GM06990 (cell line): Measurements from ENCODE around the gene MAGEB2.

Source experiments
- DNase-seq: peaks from one replicate; pipeline ENCODE4 v3.0.0-alpha.2; 2011; ENCODE audit not compliant: insufficient read length; ENCODE audit errors: extremely low read depth
- H3K27me3 ChIP-seq: replicated peaks from 2 replicates; pipeline ENCODE4 v1.6.0; 2011; ENCODE audit warnings: low read length; ENCODE audit not compliant: control insufficient read depth, insufficient read depth
- H3K36me3 ChIP-seq: 2 replicates; pipeline ENCODE4 v1.5.1; 2011; ENCODE audit warnings: low read length; ENCODE audit not compliant: control insufficient read depth, insufficient read depth
- H3K4me3 ChIP-seq: replicated peaks from 2 replicates; pipeline ENCODE4 v1.5.1; 2011; ENCODE audit warnings: low read depth, mild to moderate bottlenecking, control low read depth, low read length
- CTCF ChIP-seq: IDR thresholded peaks from 2 replicates; pipeline ENCODE4 v1.5.1; 2011; ENCODE audit warnings: low read length, control low read depth, mild to moderate bottlenecking, inconsistent platforms; ENCODE audit not compliant: insufficient read depth, poor library complexity, severe bottlenecking

Gene MAGEB2

GRCh38 chrX:30228526-30228925 is 13.2 kb downstream of the MAGEB2 start:
- Histone ChIP-seq H3K36me3 (no peaks in the 10 kb centered on the region), H3K27me3 (no peaks in the 10 kb centered on the region), H3K4me3 (no peak overlapping the region)
- TF ChIP-seq CTCF = no peak
- no peak for DNase-seq

- Histone ChIP-seq H3K27me3 (no peaks in the 10 kb centered on the region), H3K4me3 (no peak within 1 kb of the TSS), H3K36me3 (no peaks in the 10 kb centered on the region)
- TF ChIP-seq CTCF = no peak
- no peak for DNase-seq
These were observed 15.0 kb downstream of the MAGEB2 start, which contains the start of gene MAGEB3 for GRCh38 chrX:30230395-30230794. TSS of gene MAGEB3 (plus strand) at chrX:30230657. CDS start at chrX:30235925, 5,268 bp downstream.

GRCh38 chrX:30241724-30242415 is 26.5 kb downstream of the MAGEB2 start, which contains the start of gene MAGEB4:
TSS of gene MAGEB4 (plus strand) at chrX:30242000. CDS start at chrX:30242136, 136 bp downstream.
- no peak for DNase-seq
- no peak within 1 kb of the TSS for H3K4me3 ChIP-seq
- no peaks in the 10 kb centered on the region for H3K36me3 ChIP-seq
- no peak for TF ChIP-seq CTCF
- no peaks in the 10 kb centered on the region for H3K27me3 ChIP-seq

- Histone ChIP-seq H3K36me3 (no peaks in the 10 kb centered on the region), H3K4me3 (no peak within 1 kb of the TSS), H3K27me3 (no peaks in the 10 kb centered on the region)
- TF ChIP-seq CTCF = no peak
- peak; percentile 38 for DNase-seq
These were observed 31.6 kb downstream of the MAGEB2 start, which contains the start of gene MAGEB1 for GRCh38 chrX:30246769-30247489. TSS of gene MAGEB1 (plus strand) at chrX:30247146. CDS start at chrX:30250494, 3,348 bp downstream.

- TF ChIP-seq CTCF = no peak
- Histone ChIP-seq H3K4me3 (no peak overlapping the region), H3K27me3 (no peaks in the 10 kb centered on the region), H3K36me3 (no peaks in the 10 kb centered on the region)
- peak; percentile 8 for DNase-seq
These were observed 33.5 kb downstream of the MAGEB2 start for GRCh38 chrX:30248854-30249253.
